Erythroblast (primary cell): ENCODE measurements around the gene OR2A25.

Experiments
- DNase-seq, 2 experiments: peaks; one replicate each; lab custom pipeline; 2025; lab: John Stamatoyannopoulos, UW
- GATA1 ChIP-seq: IDR thresholded peaks from 2 replicates; pipeline ENCODE4 v1.6.1; 2011; ENCODE audit warnings: low read depth, mild to moderate bottlenecking, control low read depth, low read length, moderate library complexity
- POLR2A ChIP-seq: IDR thresholded peaks from 2 replicates; pipeline ENCODE4 v1.6.1; 2011; ENCODE audit warnings: mild to moderate bottlenecking, low read length

OR2A25 gene

DNA sequence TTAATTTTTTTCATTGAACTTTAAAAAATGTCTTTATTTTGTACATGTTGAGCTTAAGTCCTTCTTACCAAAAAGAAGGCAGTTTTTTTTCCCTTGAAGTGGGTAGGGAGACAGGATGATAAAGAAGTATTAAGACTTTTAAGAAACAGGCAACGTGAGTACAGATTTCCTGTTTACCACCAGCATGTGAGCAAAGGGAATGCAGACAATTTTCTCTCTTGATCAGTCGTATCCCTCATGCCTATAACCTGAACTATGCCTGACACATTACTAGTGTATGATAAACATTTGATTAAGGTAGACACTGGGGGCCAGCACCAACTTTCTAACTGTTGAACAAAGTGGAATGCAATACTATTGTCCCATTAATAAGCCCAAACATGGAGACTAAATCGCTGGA is 31.0 kb downstream of the OR2A25 start:
- TF ChIP-seq GATA1 = no peak
- TF ChIP-seq POLR2A = no peak
- DNase-seq = no peak

DNA sequence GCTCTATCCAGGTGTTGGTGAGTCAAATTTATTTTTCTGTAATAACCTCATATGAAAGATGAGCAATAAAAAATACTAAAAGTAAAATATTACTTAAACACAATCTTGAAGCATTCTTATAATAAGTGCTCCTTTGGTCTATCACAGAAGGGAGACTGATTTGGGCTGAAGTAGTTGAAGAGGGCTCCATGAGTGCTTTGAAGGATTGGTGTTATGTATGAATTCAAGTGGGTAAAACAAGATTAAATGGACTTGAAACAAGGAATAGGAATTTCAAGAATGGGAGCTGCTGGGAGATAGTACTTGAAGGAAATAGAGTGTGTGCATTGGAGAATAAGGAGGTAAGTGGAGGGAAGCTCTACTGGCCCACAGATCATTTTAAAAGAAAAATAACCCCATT is 32.4 kb downstream of the OR2A25 start:
- TF ChIP-seq POLR2A (no peak), GATA1 (no peak)
- no peak for DNase-seq

DNA sequence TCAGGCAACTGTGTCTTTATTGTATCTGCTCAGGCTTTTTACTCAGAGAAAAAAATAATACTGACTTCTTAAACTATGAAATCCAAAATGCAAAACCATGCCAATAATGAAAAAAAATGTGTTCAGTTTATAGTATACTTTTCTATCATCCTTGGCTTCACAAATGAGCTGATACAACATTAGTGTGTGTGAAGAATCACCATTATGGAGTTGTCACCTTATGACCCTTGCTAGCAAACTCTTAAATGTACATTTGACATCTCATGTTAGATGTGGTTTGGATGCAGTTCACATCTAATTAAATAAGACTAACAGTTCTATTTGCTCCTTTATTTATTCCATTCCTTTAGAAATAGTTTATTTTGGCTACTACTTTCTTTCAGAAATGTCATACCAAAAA is 35.6 kb downstream of the OR2A25 start:
- DNase-seq = no peak
- no peak for TF ChIP-seq POLR2A
- TF ChIP-seq GATA1 = no peak

DNA sequence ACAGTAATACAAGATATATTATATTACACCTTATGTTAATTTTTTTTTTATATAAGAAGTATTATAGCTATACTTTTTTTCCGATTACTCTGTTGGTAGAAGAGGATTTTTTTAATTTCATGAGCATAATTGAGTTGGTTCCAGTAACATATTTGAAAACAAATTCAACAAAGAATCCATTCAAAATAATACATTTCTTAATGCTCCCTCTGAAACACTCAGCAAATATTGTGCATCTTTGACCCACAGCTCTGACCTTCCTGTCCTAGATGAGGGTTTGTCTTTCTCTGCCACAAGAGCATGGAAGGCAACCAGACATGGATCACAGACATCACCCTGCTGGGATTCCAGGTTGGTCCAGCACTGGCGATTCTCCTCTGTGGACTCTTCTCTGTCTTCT is 39.7 kb downstream of the OR2A25 start, which contains the start of gene OR2A2:
Gene OR2A2 (plus strand): TSS at position 301 of the 400 bp plus-strand sequence. CDS start 0 bp downstream, at position 301.
- no peak for TF ChIP-seq GATA1
- TF ChIP-seq POLR2A = no peak
- DNase-seq = no peak

DNA sequence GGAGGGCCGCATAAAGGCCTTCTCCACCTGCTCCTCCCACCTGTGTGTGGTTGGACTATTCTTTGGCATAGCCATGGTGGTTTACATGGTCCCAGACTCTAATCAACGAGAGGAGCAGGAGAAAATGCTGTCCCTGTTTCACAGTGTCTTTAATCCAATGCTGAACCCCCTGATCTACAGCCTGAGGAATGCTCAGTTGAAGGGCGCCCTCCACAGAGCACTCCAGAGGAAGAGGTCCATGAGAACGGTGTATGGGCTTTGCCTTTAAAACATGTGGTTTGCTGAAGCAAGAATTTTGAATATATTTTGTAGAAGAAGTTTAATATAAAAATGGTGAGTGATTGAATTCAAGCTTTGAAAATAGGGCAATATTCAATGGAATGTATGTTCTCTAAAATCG is 40.7 kb downstream of the OR2A25 start:
- no peak for TF ChIP-seq GATA1
- no peak for TF ChIP-seq POLR2A
- no peak for DNase-seq

DNA sequence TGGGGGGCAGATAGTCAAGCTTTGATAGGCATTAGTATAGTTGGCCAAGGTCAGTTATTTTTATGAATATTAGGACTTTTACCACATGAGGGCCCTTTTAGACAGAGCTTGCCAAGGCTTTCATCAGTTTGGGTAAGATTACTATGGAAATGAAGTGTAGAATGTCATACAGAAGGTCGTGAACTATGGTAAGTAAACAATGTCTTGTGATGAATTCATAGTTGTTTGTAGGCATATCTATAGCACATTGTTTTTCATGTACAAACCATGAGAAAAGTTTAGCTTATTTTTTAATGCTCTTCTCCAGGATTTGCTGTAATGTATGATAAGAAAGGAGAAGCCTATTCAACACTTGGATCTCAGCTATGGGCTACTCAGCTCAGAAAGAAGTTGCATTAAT is 44.0 kb downstream of the OR2A25 start:
- TF ChIP-seq POLR2A (no peak), GATA1 (no peak)
- no peak for DNase-seq

DNA sequence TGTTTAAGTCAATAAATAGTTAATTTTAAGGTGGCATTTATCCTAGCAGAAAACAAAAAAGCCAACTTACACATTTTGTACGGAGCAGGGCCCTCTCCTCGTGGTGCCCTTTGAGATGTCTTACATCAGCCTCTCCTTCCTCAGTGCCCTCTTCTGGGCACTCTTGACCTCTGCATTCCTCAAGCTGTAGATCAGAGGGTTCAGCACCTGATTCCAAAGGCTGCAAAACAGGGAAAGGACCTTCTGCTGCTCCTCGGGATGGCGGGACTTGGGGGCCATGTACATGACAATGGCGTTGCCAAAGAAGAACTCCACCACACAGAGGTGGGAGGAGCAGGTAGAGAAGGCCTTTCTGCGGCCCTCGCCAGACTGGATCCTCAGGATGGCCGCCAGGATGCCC is 48.7 kb downstream of the OR2A25 start:
- DNase-seq = no peak
- TF ChIP-seq POLR2A (no peak), GATA1 (no peak)

DNA sequence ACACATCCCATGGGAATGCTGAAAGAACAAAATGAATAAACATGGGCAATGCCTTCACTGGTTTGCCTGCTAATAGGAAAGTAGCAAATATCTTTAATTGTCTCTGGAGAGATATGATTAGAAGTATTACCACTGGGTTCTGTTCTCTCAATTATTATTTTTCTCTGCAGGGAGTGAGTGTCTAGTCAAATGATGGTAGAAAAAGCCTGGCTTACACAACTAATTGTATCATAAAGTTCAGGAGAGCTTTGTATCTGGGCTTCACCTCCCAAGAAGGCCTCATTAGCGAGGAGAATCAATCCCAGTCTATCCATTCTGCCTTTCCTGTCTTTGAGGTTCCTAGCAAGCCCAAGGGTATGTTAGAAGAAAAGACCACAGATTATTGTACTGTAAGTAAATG is 53.3 kb downstream of the OR2A25 start, which contains the start of gene OR2A14:
Gene OR2A14 (plus strand): TSS at position 301 of the 400 bp plus-strand sequence. CDS start 5,937 bp downstream, outside the sequence.
- no peak for DNase-seq
- TF ChIP-seq GATA1 (no peak), POLR2A (no peak)
